Activated CD4-positive, alpha-beta T cell treated with anti-CD3 and anti-CD28 coated beads, Interleukin-2, Interleukin-4, amounts not matched to agents 100 ng/mL and 50 ng/mL, durations not matched to agents 16 hours and 8 hours (primary cell): Measurements from ENCODE around the gene TNRC18.

Experiments used
- DNase-seq: peaks from one replicate; pipeline ENCODE4 v3.0.0-alpha.2; 2020; ENCODE audit warnings: low spot score

The TNRC18 gene

GRCh38 chr7:5450549-5451327, 27.1 kb upstream of the TNRC18 start:
- no peak for DNase-seq

GRCh38 chr7:5448378-5449037, 24.9 kb upstream of the TNRC18 start:
- DNase-seq, result no peak

- DNase-seq, result no peak
These were observed 22.5 kb upstream of the TNRC18 start for GRCh38 chr7:5445981-5446594.

GRCh38 chr7:5443678-5444077, 20.0 kb upstream of the TNRC18 start:
- no peak for DNase-seq

GRCh38 chr7:5442757-5443305, 19.2 kb upstream of the TNRC18 start:
- DNase-seq, result no peak

GRCh38 chr7:5441840-5442503, 18.3 kb upstream of the TNRC18 start:
- no peak for DNase-seq

GRCh38 chr7:5439572-5440496, 16.2 kb upstream of the TNRC18 start:
- DNase-seq, result no peak

- no peak for DNase-seq
These were observed 15.6 kb upstream of the TNRC18 start for GRCh38 chr7:5439209-5439571.

GRCh38 chr7:5437987-5438386, 14.4 kb upstream of the TNRC18 start:
- no peak for DNase-seq

GRCh38 chr7:5437348-5437892, 13.8 kb upstream of the TNRC18 start:
- no peak for DNase-seq

- DNase-seq, result no peak
These were observed 12.5 kb upstream of the TNRC18 start for GRCh38 chr7:5436003-5436678.

GRCh38 chr7:5435291-5436002, 11.8 kb upstream of the TNRC18 start:
- DNase-seq, result no peak

- no peak for DNase-seq
These were observed 9.5 kb upstream of the TNRC18 start for GRCh38 chr7:5433181-5433580.

- DNase-seq, result no peak
These were observed 9.1 kb upstream of the TNRC18 start for GRCh38 chr7:5432691-5433090.

GRCh38 chr7:5431560-5432015, 8.0 kb upstream of the TNRC18 start:
- no peak for DNase-seq

- DNase-seq, result no peak
These were observed 6.9 kb upstream of the TNRC18 start for GRCh38 chr7:5430612-5430947.

GRCh38 chr7:5429857-5430611, 6.4 kb upstream of the TNRC18 start:
- DNase-seq, result no peak

GRCh38 chr7:5429253-5429856, 5.7 kb upstream of the TNRC18 start:
- no peak for DNase-seq
